ENCODE results near the gene PEBP1. TPM values are rescaled to one million over a fixed set of nuclear protein-coding genes. Genes with fewer than 3 reads are reported as not detected.

The PEBP1 gene
- total RNA-seq, 5 donors from 2014 or later (not counting 1 experiment from before 2014, with no cell fraction given): 86.4 to 107 (median 97.3) TPM

- no peaks in the 10 kb centered on the region for H3K27me3 Mint-ChIP-seq
- ATAC-seq (replicated peaks in 1 of 4): no peak
- Histone ChIP-seq H3K27me3 (replicated peaks in 1 of 2; ENCODE audit: control insufficient read depth in 2 of 2, extremely low read depth in 1 of 2, insufficient read depth in 2 of 2, low read length in 1 of 2) (no peaks in the 10 kb centered on the region), H3K9me3 (no peaks in the 10 kb centered on the region), H3K36me3 (ENCODE audit: control insufficient read depth in 2 of 2, extremely low read depth in 1 of 2, insufficient read depth in 1 of 2, low read length in 1 of 2) (peaks cover 21 to 68% of the 10 kb centered on the region in 2 donors), H3K27ac (ENCODE audit: low read length) (no peak overlapping the region), H3K4me3 (ENCODE audit: control insufficient read depth in 1 of 2, extremely low read depth in 1 of 2, low read length in 1 of 2) (no peak overlapping the region), H3K4me1 (ENCODE audit: control insufficient read depth in 1 of 2, extremely low read depth in 1 of 2, insufficient read depth in 2 of 2, low read length in 2 of 2) (no peaks in the 10 kb centered on the region)
- H3K27ac Mint-ChIP-seq: peak overlapping the region in 1 of 2 donors; percentile 47
- no CpG with 5 or more reads among the region's 3 CpGs for WGBS (ENCODE audit: insufficient coverage)
- no peak overlapping the region for H3K4me3 Mint-ChIP-seq
- no peaks in the 10 kb centered on the region for H3K9me3 Mint-ChIP-seq
- POLR2A ChIA-PET: no interaction called here
- H3K4me1 Mint-ChIP-seq: peaks cover 10 to 14% (median 10%) of the 10 kb centered on the region in 3 donors
- DNase-seq: no peak
- CTCF ChIA-PET: interaction anchor here (0.6 to 0.7 kb wide), 2 partner anchors 955 to 1249 kb away, joined by 4 to 6 read pairs; no protein-coding TSS in a partner anchor
- peaks cover 34% of the 10 kb centered on the region for H3K36me3 Mint-ChIP-seq
Measured at GRCh38 chr12:118160536-118160935, 24.6 kb downstream of the PEBP1 start.

GRCh38 chr12:118164798-118165486, 29.0 kb downstream of the PEBP1 start:
- DNase-seq (no peak), ATAC-seq (replicated peaks in 1 of 4) (no peak)
- H3K27me3 Mint-ChIP-seq: no peaks in the 10 kb centered on the region
- no peak overlapping the region for H3K27ac ChIP-seq (ENCODE audit: low read length)
- ChIA-PET POLR2A (interaction anchor here in 1 of 2 donors (0.5 kb wide), 1 partner anchor 192 kb away, joined by 3 read pairs; no protein-coding TSS in a partner anchor), CTCF (interaction anchor here in 1 of 2 donors (0.8 kb wide), 1 partner anchor 212 kb away, joined by 5 read pairs; the partner anchor contains the start of gene SUDS3)
- no peaks in the 10 kb centered on the region for H3K27me3 ChIP-seq (replicated peaks in 1 of 2; ENCODE audit: control insufficient read depth in 2 of 2, extremely low read depth in 1 of 2, insufficient read depth in 2 of 2, low read length in 1 of 2)
- H3K9me3 ChIP-seq: no peaks in the 10 kb centered on the region
- no peaks in the 10 kb centered on the region for H3K9me3 Mint-ChIP-seq
- H3K4me1 ChIP-seq (ENCODE audit: control insufficient read depth in 1 of 2, extremely low read depth in 1 of 2, insufficient read depth in 2 of 2, low read length in 2 of 2): no peaks in the 10 kb centered on the region
- peaks cover 47% of the 10 kb centered on the region for H3K36me3 Mint-ChIP-seq
- H3K27ac Mint-ChIP-seq: peak overlapping the region; percentile 40 to 58
- H3K4me1 Mint-ChIP-seq: peaks cover 10 to 14% (median 10%) of the 10 kb centered on the region in 3 donors
- peaks cover 11 to 55% of the 10 kb centered on the region in 2 donors for H3K36me3 ChIP-seq (ENCODE audit: control insufficient read depth in 2 of 2, extremely low read depth in 1 of 2, insufficient read depth in 1 of 2, low read length in 1 of 2)
- H3K4me3 Mint-ChIP-seq: no peak overlapping the region
- H3K4me3 ChIP-seq (ENCODE audit: control insufficient read depth in 1 of 2, extremely low read depth in 1 of 2, low read length in 1 of 2): no peak overlapping the region
- WGBS (ENCODE audit: insufficient coverage): 82% methylated on average over 2 of the region's 6 CpGs

- Histone ChIP-seq H3K36me3 (ENCODE audit: control insufficient read depth in 2 of 2, extremely low read depth in 1 of 2, insufficient read depth in 1 of 2, low read length in 1 of 2) (peaks cover 4 to 55% of the 10 kb centered on the region in 2 donors), H3K4me1 (ENCODE audit: control insufficient read depth in 1 of 2, extremely low read depth in 1 of 2, insufficient read depth in 2 of 2, low read length in 2 of 2) (no peaks in the 10 kb centered on the region), H3K4me3 (ENCODE audit: control insufficient read depth in 1 of 2, extremely low read depth in 1 of 2, low read length in 1 of 2) (no peak overlapping the region), H3K9me3 (no peaks in the 10 kb centered on the region), H3K27me3 (replicated peaks in 1 of 2; ENCODE audit: control insufficient read depth in 2 of 2, extremely low read depth in 1 of 2, insufficient read depth in 2 of 2, low read length in 1 of 2) (no peaks in the 10 kb centered on the region), H3K27ac (ENCODE audit: low read length) (no peak overlapping the region)
- 27% methylated on average over 2 of the region's 2 CpGs for WGBS (ENCODE audit: insufficient coverage)
- H3K36me3 Mint-ChIP-seq: peaks cover 47% of the 10 kb centered on the region
- no peaks in the 10 kb centered on the region for H3K9me3 Mint-ChIP-seq
- DNase-seq (no peak), ATAC-seq (replicated peaks in 1 of 4) (no peak)
- H3K4me3 Mint-ChIP-seq: no peak overlapping the region
- ChIA-PET POLR2A (interaction anchor here in 1 of 2 donors (0.6 kb wide), 1 partner anchor 166 kb away, joined by 4 read pairs; no protein-coding TSS in a partner anchor), CTCF (interaction anchor here in 1 of 2 donors (1.1 kb wide), 1 partner anchor 999 kb away, joined by 3 read pairs; no protein-coding TSS in a partner anchor)
- H3K27ac Mint-ChIP-seq: peak overlapping the region in 1 of 2 donors; percentile 16
- H3K27me3 Mint-ChIP-seq: no peaks in the 10 kb centered on the region
- H3K4me1 Mint-ChIP-seq: peaks cover 10 to 14% (median 10%) of the 10 kb centered on the region in 3 donors
Measured at GRCh38 chr12:118166946-118167345, 31.0 kb downstream of the PEBP1 start.

GRCh38 chr12:118175823-118176447, 40.0 kb downstream of the PEBP1 start:
- H3K9me3 ChIP-seq: no peaks in the 10 kb centered on the region
- ChIA-PET CTCF (interaction anchor here (0.7 to 1.2 kb wide), 2 partner anchors 8 to 96 kb away, joined by 4 read pairs; no protein-coding TSS in a partner anchor), POLR2A (no interaction called here)
- no peak for ATAC-seq (replicated peaks in 1 of 4)
- H3K4me3 ChIP-seq (ENCODE audit: control insufficient read depth in 1 of 2, extremely low read depth in 1 of 2, low read length in 1 of 2): no peak overlapping the region
- peaks cover 8 to 86% of the 10 kb centered on the region in 2 donors for H3K36me3 ChIP-seq (ENCODE audit: control insufficient read depth in 2 of 2, extremely low read depth in 1 of 2, insufficient read depth in 1 of 2, low read length in 1 of 2)
- no peaks in the 10 kb centered on the region for H3K4me1 ChIP-seq (ENCODE audit: control insufficient read depth in 1 of 2, extremely low read depth in 1 of 2, insufficient read depth in 2 of 2, low read length in 2 of 2)
- DNase-seq: peak in 1 of 35 experiments; percentile 9
- H3K4me3 Mint-ChIP-seq: no peak overlapping the region
- no peaks in the 10 kb centered on the region for H3K9me3 Mint-ChIP-seq
- H3K27ac Mint-ChIP-seq: no peak overlapping the region
- WGBS (ENCODE audit: insufficient coverage): 98% methylated on average over 4 of the region's 4 CpGs
- H3K27me3 Mint-ChIP-seq: no peaks in the 10 kb centered on the region
- no peaks in the 10 kb centered on the region for H3K27me3 ChIP-seq (replicated peaks in 1 of 2; ENCODE audit: control insufficient read depth in 2 of 2, extremely low read depth in 1 of 2, insufficient read depth in 2 of 2, low read length in 1 of 2)
- H3K36me3 Mint-ChIP-seq: peaks cover 52% of the 10 kb centered on the region
- peaks cover 0 to 4% (median 0%) of the 10 kb centered on the region in 3 donors for H3K4me1 Mint-ChIP-seq
- H3K27ac ChIP-seq (ENCODE audit: low read length): no peak overlapping the region

- no peaks in the 10 kb centered on the region for H3K9me3 ChIP-seq
- ChIA-PET POLR2A (interaction anchor here in 1 of 2 donors (0.7 kb wide), 1 partner anchor 17 kb away, joined by 3 read pairs; no protein-coding TSS in a partner anchor), CTCF (interaction anchor here (0.5 to 2.7 kb wide), 10 partner anchors 11 to 367 kb away, joined by 3 to 15 read pairs (median 7); partner anchors contain the start of genes SUDS3 (in 2 of the 2) and TAOK3 (in 1 of the 2))
- DNase-seq (no peak), ATAC-seq (replicated peaks in 1 of 4) (no peak)
- Mint-ChIP-seq H3K4me3 (no peak overlapping the region), H3K36me3 (peaks cover 26% of the 10 kb centered on the region), H3K4me1 (peaks cover 18 to 25% (median 24%) of the 10 kb centered on the region in 3 donors), H3K9me3 (no peaks in the 10 kb centered on the region), H3K27ac (peak overlapping the region; percentile 45 to 74), H3K27me3 (no peaks in the 10 kb centered on the region)
- H3K36me3 ChIP-seq (ENCODE audit: control insufficient read depth in 2 of 2, extremely low read depth in 1 of 2, insufficient read depth in 1 of 2, low read length in 1 of 2): peaks cover 2 to 39% of the 10 kb centered on the region in 2 donors
- H3K27me3 ChIP-seq (replicated peaks in 1 of 2; ENCODE audit: control insufficient read depth in 2 of 2, extremely low read depth in 1 of 2, insufficient read depth in 2 of 2, low read length in 1 of 2): no peaks in the 10 kb centered on the region
- H3K4me1 ChIP-seq (ENCODE audit: control insufficient read depth in 1 of 2, extremely low read depth in 1 of 2, insufficient read depth in 2 of 2, low read length in 2 of 2): peaks cover 0 to 3% of the 10 kb centered on the region in 2 experiments
- H3K4me3 ChIP-seq (ENCODE audit: control insufficient read depth in 1 of 2, extremely low read depth in 1 of 2, low read length in 1 of 2): no peak overlapping the region
- H3K27ac ChIP-seq (ENCODE audit: low read length): no peak overlapping the region
Measured at GRCh38 chr12:118183155-118183554, 47.2 kb downstream of the PEBP1 start.

DNA sequence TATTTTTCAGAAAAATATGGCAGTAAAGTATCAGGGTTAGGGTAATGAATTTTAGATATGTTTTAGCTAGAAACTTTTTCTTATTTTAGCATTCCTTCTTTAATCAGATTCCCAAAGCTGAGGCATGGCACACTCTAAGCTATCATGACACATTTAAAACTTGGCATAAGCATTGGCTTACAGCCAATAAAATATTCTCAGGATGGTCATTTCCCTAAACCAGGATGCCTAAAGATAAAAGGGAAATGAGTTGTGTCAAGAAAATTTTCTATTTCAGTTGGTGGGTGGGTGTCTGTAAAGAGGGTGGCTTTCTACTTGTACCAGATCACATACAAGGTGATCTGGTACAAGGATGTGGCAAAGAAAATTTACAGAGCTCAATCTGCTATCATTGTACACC, 47.8 kb downstream of the PEBP1 start:
- peaks cover 0 to 40% of the 10 kb centered on the region in 2 donors for H3K36me3 ChIP-seq (ENCODE audit: control insufficient read depth in 2 of 2, extremely low read depth in 1 of 2, insufficient read depth in 1 of 2, low read length in 1 of 2)
- peaks cover 0 to 3% of the 10 kb centered on the region in 2 experiments for H3K4me1 ChIP-seq (ENCODE audit: control insufficient read depth in 1 of 2, extremely low read depth in 1 of 2, insufficient read depth in 2 of 2, low read length in 2 of 2)
- Mint-ChIP-seq H3K27ac (peak overlapping the region in 1 of 2 donors; percentile 28), H3K9me3 (no peaks in the 10 kb centered on the region), H3K4me1 (peaks cover 18 to 25% (median 24%) of the 10 kb centered on the region in 3 donors), H3K4me3 (no peak overlapping the region), H3K27me3 (no peaks in the 10 kb centered on the region), H3K36me3 (peaks cover 28% of the 10 kb centered on the region)
- H3K27ac ChIP-seq (ENCODE audit: low read length): no peak overlapping the region
- ChIA-PET CTCF (interaction anchor here (0.8 to 2.7 kb wide), 7 partner anchors 8 to 192 kb away, joined by 3 to 15 read pairs (median 4); partner anchors contain the start of genes PEBP1 (in 1 of the 2), SUDS3 (in 1 of the 2) and TAOK3 (in 1 of the 2)), POLR2A (interaction anchor here in 1 of 2 donors (0.5 kb wide), 1 partner anchor 66 kb away, joined by 3 read pairs; no protein-coding TSS in a partner anchor)
- H3K27me3 ChIP-seq (replicated peaks in 1 of 2; ENCODE audit: control insufficient read depth in 2 of 2, extremely low read depth in 1 of 2, insufficient read depth in 2 of 2, low read length in 1 of 2): no peaks in the 10 kb centered on the region
- no peak overlapping the region for H3K4me3 ChIP-seq (ENCODE audit: control insufficient read depth in 1 of 2, extremely low read depth in 1 of 2, low read length in 1 of 2)
- ATAC-seq (replicated peaks in 1 of 4) (no peak), DNase-seq (no peak)
- no peaks in the 10 kb centered on the region for H3K9me3 ChIP-seq
